ENCODE data around the gene CHIC2.

Gene CHIC2

GRCh38 chr4:54089875-54090274 is 25.5 kb upstream of the CHIC2 start:
- H3K4me3 ChIP-seq (ENCODE audit: low read depth, low read length) = no peak overlapping the region
- POLR2A ChIA-PET = no interaction called here
- DNase-seq (ENCODE audit: low read depth, low spot score) = no peak
- CTCF ChIA-PET = no interaction called here
- no peak for TF ChIP-seq CTCF (IDR thresholded peaks at IDR 0.05; ENCODE audit: insufficient read depth, low read length, missing control alignments)

GRCh38 chr4:54085284-54085683 is 20.9 kb upstream of the CHIC2 start:
- H3K4me3 ChIP-seq (ENCODE audit: low read depth, low read length) = no peak overlapping the region
- CTCF ChIA-PET = interaction anchor here (1.0 to 1.6 kb wide), 5 partner anchors 12 to 177 kb away, joined by 3 to 10 read pairs (median 3); no protein-coding TSS in a partner anchor
- TF ChIP-seq CTCF (IDR thresholded peaks at IDR 0.05; ENCODE audit: insufficient read depth, low read length, missing control alignments) = no peak
- peak; percentile 52 for DNase-seq (ENCODE audit: low read depth, low spot score)
- POLR2A ChIA-PET = no interaction called here

- CTCF ChIA-PET = no interaction called here
- DNase-seq (ENCODE audit: low read depth, low spot score) = peak; percentile 96
- H3K4me3 ChIP-seq (ENCODE audit: low read depth, low read length) = no peak overlapping the region
- POLR2A ChIA-PET = interaction anchor here (1.0 kb wide), 1 partner anchor 16 kb away, joined by 3 read pairs; no protein-coding TSS in a partner anchor
- no peak for TF ChIP-seq CTCF (IDR thresholded peaks at IDR 0.05; ENCODE audit: insufficient read depth, low read length, missing control alignments)
These were observed 17.8 kb upstream of the CHIC2 start for GRCh38 chr4:54082168-54082567.

GRCh38 chr4:54077812-54078211 is 13.4 kb upstream of the CHIC2 start:
- POLR2A ChIA-PET = no interaction called here
- TF ChIP-seq CTCF (IDR thresholded peaks at IDR 0.05; ENCODE audit: insufficient read depth, low read length, missing control alignments) = no peak
- CTCF ChIA-PET = interaction anchor here (0.9 kb wide), 1 partner anchor 139 kb away, joined by 4 read pairs; no protein-coding TSS in a partner anchor
- H3K4me3 ChIP-seq (ENCODE audit: low read depth, low read length) = no peak overlapping the region
- DNase-seq (ENCODE audit: low read depth, low spot score) = no peak

- CTCF ChIA-PET = no interaction called here
- TF ChIP-seq CTCF (IDR thresholded peaks at IDR 0.05; ENCODE audit: insufficient read depth, low read length, missing control alignments) = no peak
- DNase-seq (ENCODE audit: low read depth, low spot score) = no peak
- POLR2A ChIA-PET = no interaction called here
- H3K4me3 ChIP-seq (ENCODE audit: low read depth, low read length) = no peak overlapping the region
These were observed 12.3 kb upstream of the CHIC2 start for GRCh38 chr4:54076673-54077072.

GRCh38 chr4:54074381-54074780 is 10.0 kb upstream of the CHIC2 start:
- no peak for TF ChIP-seq CTCF (IDR thresholded peaks at IDR 0.05; ENCODE audit: insufficient read depth, low read length, missing control alignments)
- ChIA-PET CTCF (interaction anchor here (0.6 kb wide), 1 partner anchor 13 kb away, joined by 3 read pairs; no protein-coding TSS in a partner anchor), POLR2A (no interaction called here)
- DNase-seq (ENCODE audit: low read depth, low spot score) = no peak
- H3K4me3 ChIP-seq (ENCODE audit: low read depth, low read length) = no peak overlapping the region
